Adipocyte (in vitro differentiated cells): ENCODE results near the gene ADORA2A.
A peak's percentile ranks its signal among the peaks of the same experiment; 100 is the strongest.

Source experiments
- DNase-seq: peaks from one replicate; pipeline ENCODE4 v3.0.0-alpha.2; 2015; ENCODE audit warnings: low read depth
- H3K27me3 ChIP-seq: replicated peaks from 2 replicates; pipeline ENCODE4 v1.7.0; 2013; ENCODE audit warnings: mild to moderate bottlenecking, low read length, moderate library complexity; ENCODE audit not compliant: control insufficient read depth, insufficient read depth
- H3K36me3 ChIP-seq: 2 replicates; pipeline ENCODE4 v1.7.0; 2013; ENCODE audit warnings: low read length, mild to moderate bottlenecking, moderate library complexity; ENCODE audit not compliant: control insufficient read depth, insufficient read depth, severe bottlenecking
- H3K4me1 ChIP-seq: 2 replicates; pipeline ENCODE4 v1.7.0; 2013; ENCODE audit warnings: mild to moderate bottlenecking, low read length, moderate library complexity; ENCODE audit not compliant: control insufficient read depth, insufficient read depth
- H3K4me3 ChIP-seq: 2 replicates; pipeline ENCODE4 v1.7.0; 2013; ENCODE audit warnings: mild to moderate bottlenecking, low read length, moderate library complexity
- H3K9ac ChIP-seq: 2 replicates; pipeline ENCODE4 v1.7.0; 2013; ENCODE audit warnings: mild to moderate bottlenecking, low read length, moderate library complexity
- H3K9me3 ChIP-seq: 2 replicates; pipeline ENCODE4 v1.7.0; 2013; ENCODE audit warnings: mild to moderate bottlenecking, low read length, moderate library complexity; ENCODE audit not compliant: control insufficient read depth

Gene ADORA2A

DNA sequence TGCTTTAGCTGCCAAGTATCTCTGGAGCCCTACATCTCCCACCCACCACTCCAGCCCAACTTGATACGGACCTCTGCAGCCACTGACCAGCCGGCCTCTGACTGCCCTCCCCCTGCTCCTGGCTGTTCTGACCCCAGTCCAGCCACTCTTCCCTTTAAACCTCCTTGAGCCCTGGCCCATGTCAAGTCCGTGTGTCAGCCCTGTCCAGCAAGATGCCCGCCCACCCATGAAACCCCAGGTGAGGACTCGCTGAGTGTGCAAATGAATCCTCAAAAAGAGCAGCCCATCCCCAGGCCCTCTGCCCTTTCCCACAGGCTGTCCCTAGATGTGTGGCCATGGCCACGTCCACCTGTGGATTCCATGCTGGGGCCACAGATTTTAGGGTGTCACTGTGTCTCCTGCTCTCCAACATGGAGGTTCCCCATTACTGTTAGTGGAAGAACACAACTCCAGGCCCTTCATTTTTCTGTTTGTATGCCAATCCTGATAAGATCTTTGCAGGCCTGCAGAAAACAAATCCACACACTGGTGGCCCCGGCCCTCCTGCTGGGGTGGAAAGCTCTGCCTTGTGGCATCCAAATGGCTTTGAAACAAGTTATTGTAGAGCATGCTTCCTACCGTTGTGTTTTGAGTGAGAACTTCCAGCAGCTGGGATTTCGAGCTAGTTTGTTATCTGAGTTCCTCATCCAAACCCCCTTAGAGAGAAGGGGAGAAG lies 22.7 kb upstream of the ADORA2A start:
- H3K9ac ChIP-seq = no peak overlapping the region
- peaks cover 13% of the 10 kb centered on the region for H3K36me3 ChIP-seq
- no peaks in the 10 kb centered on the region for H3K9me3 ChIP-seq
- no peaks in the 10 kb centered on the region for H3K27me3 ChIP-seq
- H3K4me1 ChIP-seq = peaks cover 34% of the 10 kb centered on the region
- no peak overlapping the region for H3K4me3 ChIP-seq
- no peak for DNase-seq

DNA sequence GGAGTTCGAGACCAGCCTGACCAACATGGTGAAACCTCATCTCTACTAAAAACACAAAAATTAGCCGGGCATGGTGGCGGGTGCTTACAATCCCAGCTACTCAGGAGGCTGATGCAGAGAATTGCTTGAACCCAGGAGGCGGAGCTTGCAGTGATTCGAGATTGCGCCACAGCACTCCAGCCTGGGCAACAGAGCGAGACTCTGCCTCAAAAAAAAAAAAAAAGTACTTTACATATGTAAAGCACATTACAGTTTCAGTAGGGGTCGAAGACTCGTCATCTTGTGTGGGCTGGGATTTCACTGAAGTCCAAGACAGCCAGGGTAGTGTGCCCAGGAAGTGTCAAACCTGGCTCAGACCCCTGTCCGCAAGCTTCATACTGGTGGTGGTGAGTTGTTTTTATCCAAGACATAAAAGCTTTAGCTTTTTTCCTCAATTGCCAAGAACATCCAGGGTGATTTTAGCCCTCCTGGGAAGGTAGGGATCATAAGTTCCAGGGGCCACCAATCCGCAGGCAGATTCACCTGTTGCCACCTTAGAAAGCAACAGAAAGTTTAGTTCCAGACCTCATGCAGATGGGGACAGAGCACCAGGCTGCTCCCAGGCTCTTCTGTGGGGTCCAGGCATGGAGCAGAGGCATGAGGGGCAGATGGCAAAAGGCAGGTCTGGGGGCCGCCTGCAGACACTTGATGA lies 21.6 kb upstream of the ADORA2A start:
- Histone ChIP-seq H3K36me3 (peaks cover 13% of the 10 kb centered on the region), H3K27me3 (no peaks in the 10 kb centered on the region), H3K9ac (no peak overlapping the region), H3K4me1 (peaks cover 37% of the 10 kb centered on the region), H3K9me3 (no peaks in the 10 kb centered on the region), H3K4me3 (no peak overlapping the region)
- no peak for DNase-seq

DNA sequence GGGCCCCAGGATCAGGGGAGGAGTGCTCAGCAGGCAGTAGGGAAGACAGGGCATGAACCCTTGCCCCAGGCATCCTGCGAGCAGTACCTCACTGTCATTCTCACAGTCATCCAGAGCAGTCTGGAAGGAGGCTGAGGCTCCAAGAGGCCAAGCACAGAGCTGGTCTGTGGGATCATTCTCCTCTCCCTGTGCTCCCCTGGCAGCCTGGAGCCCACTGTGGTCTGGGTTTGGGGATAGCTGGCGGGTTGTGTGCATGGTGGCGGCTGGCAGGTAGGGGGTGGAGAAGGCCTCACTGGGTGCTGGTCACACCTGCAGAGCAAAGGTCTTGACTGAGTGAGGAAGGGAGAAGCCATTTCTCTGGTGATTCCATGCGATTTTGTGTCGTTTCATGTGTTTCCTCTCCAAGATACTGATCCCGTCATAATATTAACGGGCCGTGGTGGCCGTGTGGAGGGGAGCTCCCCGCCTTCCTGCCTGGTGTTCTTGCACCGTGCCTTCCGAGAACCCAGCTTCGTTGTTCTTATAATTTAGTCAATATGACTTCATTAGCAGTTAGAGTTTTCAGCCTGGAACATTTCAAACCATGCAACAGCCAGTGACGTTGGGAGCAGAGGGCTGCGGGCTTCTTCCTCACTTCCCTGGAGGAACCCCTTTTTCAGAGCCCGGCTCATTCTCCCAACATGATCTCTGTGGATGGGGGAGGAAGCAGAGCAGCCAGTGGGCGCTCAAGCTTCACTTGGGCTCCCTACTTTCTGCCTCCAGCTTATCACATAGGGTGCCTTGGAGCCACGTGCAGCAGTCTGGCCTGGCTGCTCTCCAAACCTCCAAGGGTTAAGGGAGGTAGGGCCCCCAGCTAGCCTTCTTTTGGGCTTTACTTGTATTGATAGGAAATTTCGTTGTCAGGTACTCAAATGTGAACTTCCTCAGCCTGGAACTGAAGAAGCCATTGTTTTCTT lies 20.8 kb upstream of the ADORA2A start:
- DNase-seq = no peak

GRCh38 chr22:24407278-24407665 lies 20.1 kb upstream of the ADORA2A start:
- DNase-seq = no peak
- Histone ChIP-seq H3K9me3 (no peaks in the 10 kb centered on the region), H3K9ac (no peak overlapping the region), H3K4me1 (peaks cover 23% of the 10 kb centered on the region), H3K27me3 (no peaks in the 10 kb centered on the region), H3K4me3 (no peak overlapping the region), H3K36me3 (peaks cover 18% of the 10 kb centered on the region)

More for the DNA sequence above, 20.8 kb upstream of the ADORA2A start:
- Histone ChIP-seq H3K9ac (no peak overlapping the region), H3K27me3 (no peaks in the 10 kb centered on the region), H3K9me3 (no peaks in the 10 kb centered on the region), H3K36me3 (peaks cover 14% of the 10 kb centered on the region), H3K4me1 (peaks cover 29% of the 10 kb centered on the region), H3K4me3 (no peak overlapping the region)

GRCh38 chr22:24407884-24408283 lies 19.5 kb upstream of the ADORA2A start:
- Histone ChIP-seq H3K4me3 (no peak overlapping the region), H3K36me3 (peaks cover 25% of the 10 kb centered on the region), H3K9me3 (no peaks in the 10 kb centered on the region), H3K4me1 (peaks cover 16% of the 10 kb centered on the region), H3K9ac (no peak overlapping the region), H3K27me3 (no peaks in the 10 kb centered on the region)
- DNase-seq = no peak

- no peaks in the 10 kb centered on the region for H3K9me3 ChIP-seq
- no peak for DNase-seq
- peaks cover 9% of the 10 kb centered on the region for H3K4me1 ChIP-seq
- H3K36me3 ChIP-seq = peaks cover 32% of the 10 kb centered on the region
- no peaks in the 10 kb centered on the region for H3K27me3 ChIP-seq
- no peak overlapping the region for H3K9ac ChIP-seq
- no peak overlapping the region for H3K4me3 ChIP-seq
Measured at GRCh38 chr22:24408630-24409029, 18.8 kb upstream of the ADORA2A start.

DNA sequence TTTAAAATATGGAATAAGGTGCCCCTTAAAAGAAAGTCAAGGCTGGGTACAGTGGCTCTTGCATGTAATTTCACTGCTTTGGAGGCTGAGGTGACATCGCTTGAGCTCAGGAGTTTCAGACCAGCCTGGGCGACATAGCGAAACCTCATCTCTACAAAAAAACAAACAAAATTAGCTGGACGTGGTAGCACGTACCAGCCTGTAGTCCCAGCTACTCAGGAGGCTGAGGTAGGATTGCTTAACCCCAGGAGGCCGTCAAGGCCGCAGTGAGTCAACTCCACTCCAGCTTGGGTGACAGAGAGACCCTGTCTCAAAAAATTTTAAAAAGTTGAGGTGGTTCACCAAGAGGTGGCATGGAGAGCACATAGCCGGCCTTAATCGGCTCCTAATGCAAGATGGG lies 17.7 kb upstream of the ADORA2A start:
- H3K4me3 ChIP-seq = no peak overlapping the region
- peaks cover 43% of the 10 kb centered on the region for H3K36me3 ChIP-seq
- no peaks in the 10 kb centered on the region for H3K9me3 ChIP-seq
- no peak for DNase-seq
- no peak overlapping the region for H3K9ac ChIP-seq
- H3K27me3 ChIP-seq = no peaks in the 10 kb centered on the region
- H3K4me1 ChIP-seq = peaks cover 8% of the 10 kb centered on the region

GRCh38 chr22:24410110-24410856 lies 17.1 kb upstream of the ADORA2A start:
- peaks cover 46% of the 10 kb centered on the region for H3K36me3 ChIP-seq
- DNase-seq = peak; percentile 50
- no peak overlapping the region for H3K4me3 ChIP-seq

GRCh38 chr22:24411256-24412004 lies 16.0 kb upstream of the ADORA2A start:
- no peak for DNase-seq
- Histone ChIP-seq H3K4me3 (no peak overlapping the region), H3K9ac (no peak overlapping the region), H3K27me3 (no peaks in the 10 kb centered on the region), H3K9me3 (no peaks in the 10 kb centered on the region), H3K36me3 (peaks cover 51% of the 10 kb centered on the region), H3K4me1 (peaks cover 8% of the 10 kb centered on the region)

More at GRCh38 chr22:24410110-24410856, 17.1 kb upstream of the ADORA2A start:
- Histone ChIP-seq H3K4me1 (peaks cover 8% of the 10 kb centered on the region), H3K9ac (no peak overlapping the region), H3K9me3 (no peaks in the 10 kb centered on the region), H3K27me3 (no peaks in the 10 kb centered on the region)

DNA sequence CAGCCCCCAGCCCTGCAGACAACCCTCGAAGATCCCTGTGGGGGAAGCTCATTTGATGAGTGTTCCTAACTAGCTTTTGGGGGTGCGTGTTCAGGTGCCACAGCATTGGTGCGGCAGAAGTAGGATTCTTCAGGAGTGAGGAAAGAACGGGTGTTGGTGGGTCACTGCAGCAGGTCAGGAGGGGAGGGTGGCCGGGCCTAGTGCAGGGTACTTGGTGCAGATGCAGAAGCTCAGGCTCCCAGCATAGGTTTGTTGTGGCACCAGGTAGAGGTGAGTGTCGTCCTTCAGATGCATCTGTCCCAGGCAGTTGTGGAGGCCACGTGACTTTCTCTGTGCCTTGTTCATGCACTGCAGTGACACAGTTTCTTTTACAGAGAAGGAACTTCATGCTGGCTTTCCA lies 15.1 kb upstream of the ADORA2A start:
- DNase-seq = no peak
- Histone ChIP-seq H3K27me3 (no peaks in the 10 kb centered on the region), H3K4me3 (no peak overlapping the region), H3K9me3 (no peaks in the 10 kb centered on the region), H3K36me3 (peaks cover 55% of the 10 kb centered on the region), H3K9ac (no peak overlapping the region), H3K4me1 (peaks cover 8% of the 10 kb centered on the region)
